Endodermal cell (in vitro differentiated cells): ENCODE measurements around the gene CSN3. TPM values are rescaled to one million over a fixed set of nuclear protein-coding genes. Genes with fewer than 3 reads are reported as not detected.

ENCODE experiments used
- DNase-seq: peaks from one replicate; pipeline ENCODE4 v3.0.0-alpha.2; 2017
- H3K27ac ChIP-seq: 2 replicates; pipeline ENCODE4 v1.5.1; 2013; ENCODE audit warnings: mild to moderate bottlenecking, low read depth, low read length, moderate library complexity
- H3K27me3 ChIP-seq: 2 replicates; pipeline ENCODE4 v1.6.1; 2013; ENCODE audit warnings: mild to moderate bottlenecking, low read length, moderate library complexity; ENCODE audit not compliant: insufficient read depth, control insufficient read depth, poor library complexity, severe bottlenecking
- H3K36me3 ChIP-seq: 2 replicates; pipeline ENCODE4 v1.7.0; 2013; ENCODE audit warnings: mild to moderate bottlenecking, low read length, moderate library complexity; ENCODE audit not compliant: control insufficient read depth, insufficient read depth
- H3K4me1 ChIP-seq: one replicate; pipeline ENCODE4 v1.7.0; 2013; ENCODE audit warnings: low read length; ENCODE audit not compliant: control insufficient read depth, insufficient read depth
- H3K4me3 ChIP-seq: 2 replicates; pipeline ENCODE4 v1.5.1; 2013; ENCODE audit warnings: mild to moderate bottlenecking, low read length, moderate library complexity
- H3K9ac ChIP-seq: 2 replicates; pipeline ENCODE4 v1.6.1; 2013; ENCODE audit warnings: mild to moderate bottlenecking, low read length, moderate library complexity; ENCODE audit not compliant: poor library complexity, severe bottlenecking; ENCODE audit errors: extremely low read depth
- H3K9me3 ChIP-seq: 2 replicates; pipeline ENCODE4 v1.6.1; 2013; ENCODE audit warnings: mild to moderate bottlenecking, low read length, moderate library complexity; ENCODE audit not compliant: control insufficient read depth
- H3K27ac Mint-ChIP-seq: 2 replicates; pipeline ENCODE4 v1.8.0; 2020; ENCODE audit warnings: mixed read lengths
- H3K27me3 Mint-ChIP-seq: 2 replicates; pipeline ENCODE4 v1.8.0; 2021; ENCODE audit warnings: mild to moderate bottlenecking, mixed read lengths; ENCODE audit not compliant: insufficient read depth
- H3K36me3 Mint-ChIP-seq: 2 replicates; pipeline ENCODE4 v1.8.0; 2020; ENCODE audit warnings: low read depth, mixed read lengths
- H3K4me1 Mint-ChIP-seq: 2 replicates; pipeline ENCODE4 v1.8.0; 2020; ENCODE audit warnings: mixed read lengths
- H3K4me3 Mint-ChIP-seq: 2 replicates; pipeline ENCODE4 v1.8.0; 2020; ENCODE audit warnings: mild to moderate bottlenecking, moderate library complexity, mixed read lengths
- H3K9me3 Mint-ChIP-seq: 2 replicates; pipeline ENCODE4 v1.8.0; 2020; ENCODE audit warnings: mild to moderate bottlenecking, mixed read lengths
- WGBS, 2 experiments: methylation state at CpG; one replicate each; pipeline versions ENCODE4 v1.1.5 to v1.1.7; 2013; ENCODE audit warnings: missing lambda C conversion rate in 2 of 2, mixed read lengths in 1 of 2; ENCODE audit not compliant: insufficient coverage in 1 of 2, insufficient read length in 1 of 2; 5-methylcytosine and 5-hydroxymethylcytosine counted together
- total RNA-seq, 2 donors: library from RNA; stranded (reverse); fragmentation: NEBNext Ultra II Directional in 1 of 2; extraction: Animal tissue kit (Norgen Biotek cat#: 25700) in 1 of 2; gene quantifications; 2 replicates in 1 of 2; 3 replicates in 1 of 2; pipeline ENCODE4 v1.2.1, GENCODE V29; 2021
- TF ChIP-seq, protein P1 (sequence below): fragments of 200-600 bp; sonication (generic); conservative IDR thresholded peaks from 2 replicates; pipeline ENCODE4 v1.5.0; 2021; ENCODE audit warnings: antibody characterized with exemption, mild to moderate bottlenecking

The CSN3 gene
- total RNA-seq, 2 donors from 2014 or later: not detected

GRCh38 chr4:70291341-70291740 is 48.9 kb downstream of the CSN3 start:
- no peaks in the 10 kb centered on the region for H3K36me3 Mint-ChIP-seq
- no peak overlapping the region for H3K27ac ChIP-seq
- H3K4me3 Mint-ChIP-seq: no peak overlapping the region
- DNase-seq: no peak
- no peak overlapping the region for H3K27ac Mint-ChIP-seq
- peaks cover 3% of the 10 kb centered on the region for H3K27me3 Mint-ChIP-seq
- no peak overlapping the region for H3K9ac ChIP-seq
- H3K4me3 ChIP-seq: no peak overlapping the region
- H3K27me3 ChIP-seq: no peaks in the 10 kb centered on the region
- H3K4me1 Mint-ChIP-seq: peaks cover 5% of the 10 kb centered on the region
- no peaks in the 10 kb centered on the region for H3K36me3 ChIP-seq
- 84 to 90% methylated on average over 2 of the region's 2 CpGs for WGBS, 2 experiments
- TF ChIP-seq, protein P1, sequence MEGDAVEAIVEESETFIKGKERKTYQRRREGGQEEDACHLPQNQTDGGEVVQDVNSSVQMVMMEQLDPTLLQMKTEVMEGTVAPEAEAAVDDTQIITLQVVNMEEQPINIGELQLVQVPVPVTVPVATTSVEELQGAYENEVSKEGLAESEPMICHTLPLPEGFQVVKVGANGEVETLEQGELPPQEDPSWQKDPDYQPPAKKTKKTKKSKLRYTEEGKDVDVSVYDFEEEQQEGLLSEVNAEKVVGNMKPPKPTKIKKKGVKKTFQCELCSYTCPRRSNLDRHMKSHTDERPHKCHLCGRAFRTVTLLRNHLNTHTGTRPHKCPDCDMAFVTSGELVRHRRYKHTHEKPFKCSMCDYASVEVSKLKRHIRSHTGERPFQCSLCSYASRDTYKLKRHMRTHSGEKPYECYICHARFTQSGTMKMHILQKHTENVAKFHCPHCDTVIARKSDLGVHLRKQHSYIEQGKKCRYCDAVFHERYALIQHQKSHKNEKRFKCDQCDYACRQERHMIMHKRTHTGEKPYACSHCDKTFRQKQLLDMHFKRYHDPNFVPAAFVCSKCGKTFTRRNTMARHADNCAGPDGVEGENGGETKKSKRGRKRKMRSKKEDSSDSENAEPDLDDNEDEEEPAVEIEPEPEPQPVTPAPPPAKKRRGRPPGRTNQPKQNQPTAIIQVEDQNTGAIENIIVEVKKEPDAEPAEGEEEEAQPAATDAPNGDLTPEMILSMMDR: no peak
- peaks cover 3% of the 10 kb centered on the region for H3K4me1 ChIP-seq
- H3K9me3 ChIP-seq: no peaks in the 10 kb centered on the region
- H3K9me3 Mint-ChIP-seq: no peaks in the 10 kb centered on the region

DNA sequence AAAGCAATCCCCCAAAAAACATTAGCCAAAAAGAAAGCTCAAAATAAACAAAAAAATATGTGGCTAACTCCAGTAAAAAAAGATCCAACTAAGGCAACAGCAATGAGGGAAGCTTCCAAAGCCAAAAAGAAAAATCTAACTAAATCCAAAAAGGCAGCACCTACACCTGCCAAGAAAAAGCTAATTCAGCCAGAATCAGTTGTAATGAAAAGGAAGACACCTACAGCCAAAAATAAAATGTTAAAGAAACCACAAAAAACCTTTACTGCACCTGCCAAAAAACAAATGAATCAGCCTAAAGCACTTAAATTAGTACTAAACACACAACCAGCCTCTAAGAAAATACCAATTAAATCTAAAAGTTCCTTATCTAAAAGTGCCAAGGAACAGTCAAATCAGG is 55.2 kb downstream of the CSN3 start:
- no peak overlapping the region for H3K4me3 Mint-ChIP-seq
- no peak overlapping the region for H3K27ac Mint-ChIP-seq
- no peak overlapping the region for H3K27ac ChIP-seq
- DNase-seq: no peak
- TF ChIP-seq, protein P1: no peak
- peaks cover 20% of the 10 kb centered on the region for H3K4me1 Mint-ChIP-seq
- H3K36me3 Mint-ChIP-seq: no peaks in the 10 kb centered on the region
- H3K36me3 ChIP-seq: no peaks in the 10 kb centered on the region
- no peak overlapping the region for H3K4me3 ChIP-seq
- no peaks in the 10 kb centered on the region for H3K27me3 ChIP-seq
- peaks cover 9% of the 10 kb centered on the region for H3K27me3 Mint-ChIP-seq
- H3K9me3 Mint-ChIP-seq: no peaks in the 10 kb centered on the region
- H3K9me3 ChIP-seq: no peaks in the 10 kb centered on the region
- no peak overlapping the region for H3K9ac ChIP-seq
- H3K4me1 ChIP-seq: peaks cover 4% of the 10 kb centered on the region

DNA sequence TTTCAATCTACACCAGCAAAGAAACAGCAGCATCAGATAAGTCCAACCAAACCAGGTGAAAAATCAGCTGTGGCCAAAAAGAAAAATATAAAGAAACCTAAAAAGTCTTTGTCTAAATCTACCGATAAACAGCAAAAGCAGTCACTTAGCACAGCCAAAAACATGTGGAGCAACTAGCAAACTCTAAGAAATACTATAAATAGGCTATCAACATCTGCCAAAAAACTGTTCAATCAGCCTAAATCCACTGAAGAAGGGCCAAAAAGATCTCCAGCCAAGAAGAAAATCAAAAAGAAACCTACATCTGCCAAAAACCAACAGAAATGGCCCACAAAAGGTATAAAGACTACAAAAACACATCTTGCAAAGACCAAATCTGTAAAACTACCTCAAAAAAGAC is 55.7 kb downstream of the CSN3 start:
- 100% methylated on average over 1 of the region's 1 CpG for WGBS, 2 experiments
- peaks cover 20% of the 10 kb centered on the region for H3K4me1 Mint-ChIP-seq
- DNase-seq: no peak
- Histone ChIP-seq H3K9ac (no peak overlapping the region), H3K27ac (no peak overlapping the region), H3K4me3 (no peak overlapping the region), H3K4me1 (peaks cover 4% of the 10 kb centered on the region), H3K36me3 (no peaks in the 10 kb centered on the region), H3K9me3 (no peaks in the 10 kb centered on the region), H3K27me3 (no peaks in the 10 kb centered on the region)
- no peaks in the 10 kb centered on the region for H3K36me3 Mint-ChIP-seq
- peaks cover 9% of the 10 kb centered on the region for H3K27me3 Mint-ChIP-seq
- H3K9me3 Mint-ChIP-seq: no peaks in the 10 kb centered on the region
- no peak overlapping the region for H3K27ac Mint-ChIP-seq
- TF ChIP-seq, protein P1: no peak
- H3K4me3 Mint-ChIP-seq: no peak overlapping the region
